Gastroesophageal sphincter (tissue), 3 donors: Measurements from ENCODE around the gene WBP1L.
"Not testable (repeated sequence)": the region's sequence is repeated elsewhere in the genome, so short reads cannot be mapped to it uniquely, and the experiment has no call there.

Experiments
- EP300 ChIP-seq: sonication (generic); formaldehyde crosslinking; IDR thresholded peaks from one replicate; pipeline ENCODE4 v1.6.1; 2017; ENCODE audit warnings: antibody characterized with exemption, mild to moderate bottlenecking
- POLR2A ChIP-seq, 2 donors: fragments of 450-650 bp; IDR thresholded peaks; one replicate each; pipeline ENCODE4 v1.6.1; 2017; ENCODE audit warnings: antibody characterized with exemption in 2 of 2, mild to moderate bottlenecking in 2 of 2, moderate library complexity in 1 of 2
- TF ChIP-seq, protein P1 (sequence below), 4 experiments: fragments of 200-600 bp in 2 of 4; fragments of 450-650 bp in 2 of 4; sonication (generic) in 1 of 4; IDR thresholded peaks; one replicate each; pipeline ENCODE4 v1.5.1; 2017 to 2019; ENCODE audit warnings: antibody characterized with exemption in 4 of 4, mild to moderate bottlenecking in 2 of 4, moderate library complexity in 2 of 4

DNA sequence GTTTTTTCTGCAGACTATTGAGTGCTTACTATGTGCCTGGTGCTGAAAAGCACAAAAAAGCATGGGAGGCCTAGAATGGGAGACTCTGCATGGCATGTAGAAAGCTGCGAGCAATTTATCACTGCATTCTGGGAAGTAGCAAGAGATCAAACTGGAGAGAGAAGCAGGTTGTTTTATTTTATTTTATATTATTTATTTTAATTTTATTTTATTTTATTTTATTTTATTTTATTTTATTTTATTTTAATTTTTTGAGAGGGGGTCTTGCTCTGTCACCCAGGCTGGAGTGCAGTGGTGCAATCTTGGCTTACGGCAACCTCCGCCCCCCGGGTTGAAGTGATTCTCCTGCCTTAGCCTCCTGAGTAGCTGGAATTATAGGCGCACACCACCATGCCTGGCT lies 76.3 kb downstream of the WBP1L start:
- not testable (repeated sequence) for TF ChIP-seq EP300; POLR2A (IDR thresholded peaks at IDR 0.05)
- TF ChIP-seq, protein P1, sequence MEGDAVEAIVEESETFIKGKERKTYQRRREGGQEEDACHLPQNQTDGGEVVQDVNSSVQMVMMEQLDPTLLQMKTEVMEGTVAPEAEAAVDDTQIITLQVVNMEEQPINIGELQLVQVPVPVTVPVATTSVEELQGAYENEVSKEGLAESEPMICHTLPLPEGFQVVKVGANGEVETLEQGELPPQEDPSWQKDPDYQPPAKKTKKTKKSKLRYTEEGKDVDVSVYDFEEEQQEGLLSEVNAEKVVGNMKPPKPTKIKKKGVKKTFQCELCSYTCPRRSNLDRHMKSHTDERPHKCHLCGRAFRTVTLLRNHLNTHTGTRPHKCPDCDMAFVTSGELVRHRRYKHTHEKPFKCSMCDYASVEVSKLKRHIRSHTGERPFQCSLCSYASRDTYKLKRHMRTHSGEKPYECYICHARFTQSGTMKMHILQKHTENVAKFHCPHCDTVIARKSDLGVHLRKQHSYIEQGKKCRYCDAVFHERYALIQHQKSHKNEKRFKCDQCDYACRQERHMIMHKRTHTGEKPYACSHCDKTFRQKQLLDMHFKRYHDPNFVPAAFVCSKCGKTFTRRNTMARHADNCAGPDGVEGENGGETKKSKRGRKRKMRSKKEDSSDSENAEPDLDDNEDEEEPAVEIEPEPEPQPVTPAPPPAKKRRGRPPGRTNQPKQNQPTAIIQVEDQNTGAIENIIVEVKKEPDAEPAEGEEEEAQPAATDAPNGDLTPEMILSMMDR (IDR thresholded peaks at IDR 0.05) = not testable (repeated sequence)
